DND-41 (cell line): ENCODE measurements around the gene RAPH1.

Source experiments
- CTCF ChIP-seq: IDR thresholded peaks from 2 replicates; pipeline ENCODE4 v1.5.1; 2012; ENCODE audit warnings: borderline replicate concordance, low read length, moderate library complexity, mild to moderate bottlenecking; ENCODE audit not compliant: poor library complexity, severe bottlenecking; ENCODE audit errors: extremely low read depth
- EZH2 ChIP-seq: IDR thresholded peaks from 3 replicates; pipeline ENCODE4 v1.6.1; 2012; ENCODE audit warnings: borderline replicate concordance, low read depth, mild to moderate bottlenecking, moderate library complexity, low read length, inconsistent platforms; ENCODE audit not compliant: severe bottlenecking

GRCh38 chr2:203383038-203383437, 152.1 kb downstream of the RAPH1 start:
- TF ChIP-seq CTCF (no peak), EZH2 (no peak)
